ENCODE results near the gene LYVE1. TPM values are rescaled to one million over a fixed set of nuclear protein-coding genes. Genes with fewer than 3 reads are reported as not detected.

LYVE1 gene
- total RNA-seq, 1 experiment from 2014 or later: 0.31 TPM

- Histone ChIP-seq H3K4me1 (ENCODE audit: control insufficient read depth, insufficient read depth, low read length) (no peaks in the 10 kb centered on the region), H3K27me3 (ENCODE audit: control insufficient read depth, insufficient read depth, low read length) (peaks cover under 1% of the 10 kb centered on the region; the same call in 1 of the 2 replicates), H3K4me3 (ENCODE audit: low read depth in 2 of 2, low read length in 2 of 2) (no peak overlapping the region), H3K9me3 (ENCODE audit: control insufficient read depth, insufficient read depth, low read depth, low read length) (no peaks in the 10 kb centered on the region), H3K36me3 (ENCODE audit: control insufficient read depth, insufficient read depth, low read length) (no peaks in the 10 kb centered on the region), H3K27ac (ENCODE audit: low read length) (no peak overlapping the region)
- no peak for TF ChIP-seq SIN3A (IDR thresholded peaks at IDR 0.05; ENCODE audit: borderline replicate concordance, insufficient read depth, low read depth, low read length)
- TF ChIP-seq TCF7L2 (IDR thresholded peaks at IDR 0.05; ENCODE audit: low read depth, low read length): no peak
- TF ChIP-seq POLR2AphosphoS5 (IDR thresholded peaks at IDR 0.05; ENCODE audit: low read depth, low read length): no peak
- no peak for TF ChIP-seq CTCF (IDR thresholded peaks at IDR 0.05)
- TF ChIP-seq REST (IDR thresholded peaks at IDR 0.05; ENCODE audit: insufficient read depth in 1 of 2, low read depth in 2 of 2, low read length in 1 of 2): no peak
- no peak for ATAC-seq
- no peak for DNase-seq (ENCODE audit: low read depth, low spot score)
- intact Hi-C loops (cut with micrococcal nuclease; ENCODE audit: unreplicated experiment) (no loop called here), in situ Hi-C loops (cut with HindIII; ENCODE audit: low pct_unique_long_range_greater_than_20kb, low sequenced_read_pairs) (no loop called here)
- ChIA-PET POLR2A (no interaction called here), CTCF (no interaction called here)
- BruUV-seq (replicated peaks): no TSS peak
Measured at GRCh38 chr11:10599388-10600175, 31.1 kb upstream of the LYVE1 start.

- BruUV-seq (replicated peaks): no TSS peak
- no peak overlapping the region for H3K27ac ChIP-seq (ENCODE audit: low read length)
- H3K36me3 ChIP-seq (ENCODE audit: control insufficient read depth, insufficient read depth, low read length): no peaks in the 10 kb centered on the region
- POLR2A ChIA-PET: no interaction called here
- H3K4me1 ChIP-seq (ENCODE audit: control insufficient read depth, insufficient read depth, low read length): no peaks in the 10 kb centered on the region
- intact Hi-C loops (cut with micrococcal nuclease; ENCODE audit: unreplicated experiment) (no loop called here), in situ Hi-C loops (cut with HindIII; ENCODE audit: low pct_unique_long_range_greater_than_20kb, low sequenced_read_pairs) (no loop called here)
- no peaks in the 10 kb centered on the region for H3K9me3 ChIP-seq (ENCODE audit: control insufficient read depth, insufficient read depth, low read depth, low read length)
- peaks cover 3% of the 10 kb centered on the region; the same call in 1 of the 2 replicates for H3K27me3 ChIP-seq (ENCODE audit: control insufficient read depth, insufficient read depth, low read length)
- DNase-seq (ENCODE audit: low read depth, low spot score): no peak
- no peak for ATAC-seq
- no peak overlapping the region for H3K4me3 ChIP-seq (ENCODE audit: low read depth in 2 of 2, low read length in 2 of 2)
- TF ChIP-seq TCF7L2 (IDR thresholded peaks at IDR 0.05; ENCODE audit: low read depth, low read length): no peak
- TF ChIP-seq REST (IDR thresholded peaks at IDR 0.05; ENCODE audit: insufficient read depth in 1 of 2, low read depth in 2 of 2, low read length in 1 of 2): no peak
- no peak for TF ChIP-seq POLR2AphosphoS5 (IDR thresholded peaks at IDR 0.05; ENCODE audit: low read depth, low read length)
- TF ChIP-seq SIN3A (IDR thresholded peaks at IDR 0.05; ENCODE audit: borderline replicate concordance, insufficient read depth, low read depth, low read length): no peak
- no peak for TF ChIP-seq CTCF (IDR thresholded peaks at IDR 0.05)
- CTCF ChIA-PET: no interaction called here
Measured at GRCh38 chr11:10598816-10599215, 30.4 kb upstream of the LYVE1 start.
